OCI-LY3 (cell line): ENCODE data around the gene ADGRV1.

ENCODE experiments used
- H2AFZ ChIP-seq: fragments of 200-600, 300-600 bp; shearing (Covaris generic); 2 replicates; pipeline ENCODE4 v1.6.0; 2014; ENCODE audit warnings: antibody characterized with exemption, low read depth, low read length
- H3K27ac ChIP-seq: fragments of 200-600, 300-600 bp; sonication (generic); 2 replicates; pipeline ENCODE4 v1.5.1; 2014; ENCODE audit warnings: mild to moderate bottlenecking, low read length, moderate library complexity, mixed read lengths
- H3K27me3 ChIP-seq: fragments of 200-600, 300-600 bp; sonication (generic); 2 replicates; pipeline ENCODE4 v1.6.1; 2014; ENCODE audit warnings: low read depth, low read length, mixed read lengths
- H3K36me3 ChIP-seq: fragments of 200-600, 300-600 bp; sonication (generic); replicated peaks from 2 replicates; pipeline ENCODE3; 2014; ENCODE audit warnings: low read depth, low read length, mixed read lengths
- H3K4me1 ChIP-seq: fragments of 300-600, 200-600 bp; sonication (generic); 2 replicates; pipeline ENCODE4 v1.6.1; 2014; ENCODE audit warnings: low read length, mixed read lengths
- H3K4me2 ChIP-seq: fragments of 200-600, 300-600 bp; sonication (generic); 2 replicates; pipeline ENCODE4 v1.6.1; 2014; ENCODE audit warnings: low read length, mixed read lengths
- H3K4me3 ChIP-seq: fragments of 300-600, 200-600 bp; sonication (generic); 2 replicates; pipeline ENCODE4 v1.5.1; 2014; ENCODE audit warnings: antibody characterized with exemption, mild to moderate bottlenecking, low read length, moderate library complexity
- H3K79me2 ChIP-seq: fragments of 300-600, 200-600 bp; shearing (Covaris generic); 2 replicates; pipeline ENCODE4 v1.6.1; 2014; ENCODE audit warnings: mild to moderate bottlenecking, low read length, mixed read lengths
- H3K9ac ChIP-seq: fragments of 300-600, 200-600 bp; shearing (Covaris generic); 2 replicates; pipeline ENCODE4 v1.6.0; 2014; ENCODE audit warnings: mild to moderate bottlenecking, low read length, moderate library complexity
- H3K9me3 ChIP-seq: fragments of 200-600, 300-600 bp; shearing (Covaris generic); 2 replicates; pipeline ENCODE4 v1.6.1; 2014; ENCODE audit warnings: low read length, mixed read lengths; ENCODE audit not compliant: insufficient read depth
- H4K20me1 ChIP-seq: fragments of 200-600, 300-600 bp; sonication (generic); 2 replicates; pipeline ENCODE4 v1.6.1; 2016; ENCODE audit warnings: low read length, mixed read lengths; ENCODE audit not compliant: insufficient read depth
- CTCF ChIP-seq: fragments of 200-600, 300-600 bp; sonication (generic); IDR thresholded peaks from 2 replicates; pipeline ENCODE4 v1.5.1; 2014; ENCODE audit warnings: antibody characterized with exemption, low read length, low read depth
- EZH2phosphoT487 ChIP-seq: fragments of 200-600 bp; shearing (Covaris generic); IDR thresholded peaks from 2 replicates; pipeline ENCODE4 v1.6.1; 2018; ENCODE audit warnings: antibody characterized with exemption, mixed run types, low read depth

ADGRV1 gene

DNA sequence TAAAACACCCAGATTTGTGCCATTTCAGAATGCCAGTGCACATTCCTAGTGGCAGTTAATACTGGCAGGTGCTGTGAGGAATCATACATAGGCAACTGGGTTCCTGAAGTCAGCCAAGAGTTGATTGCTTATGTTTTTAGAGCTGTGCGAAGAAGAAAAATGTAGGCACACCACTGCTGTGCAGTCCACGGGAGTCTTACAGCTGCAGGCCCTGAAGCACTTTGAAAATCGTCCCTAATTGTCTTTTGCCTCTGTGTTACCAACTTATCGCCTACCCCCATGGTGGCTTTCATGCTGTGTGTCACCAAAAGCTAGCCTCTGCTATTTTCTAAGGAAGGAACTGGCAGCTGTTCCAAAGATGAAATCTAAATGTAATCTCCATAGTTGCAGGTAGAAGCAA, 560.6 kb downstream of the ADGRV1 start:
- Histone ChIP-seq H3K4me2 (no peak overlapping the region), H3K36me3 (no peaks in the 10 kb centered on the region), H3K9ac (no peak overlapping the region), H3K4me1 (no peaks in the 10 kb centered on the region), H3K9me3 (no peaks in the 10 kb centered on the region), H3K79me2 (no peaks in the 10 kb centered on the region), H3K27ac (no peak overlapping the region), H2AFZ (no peak overlapping the region), H3K4me3 (no peak overlapping the region), H3K27me3 (no peaks in the 10 kb centered on the region), H4K20me1 (no peaks in the 10 kb centered on the region)
- TF ChIP-seq CTCF (no peak), EZH2phosphoT487 (no peak)

DNA sequence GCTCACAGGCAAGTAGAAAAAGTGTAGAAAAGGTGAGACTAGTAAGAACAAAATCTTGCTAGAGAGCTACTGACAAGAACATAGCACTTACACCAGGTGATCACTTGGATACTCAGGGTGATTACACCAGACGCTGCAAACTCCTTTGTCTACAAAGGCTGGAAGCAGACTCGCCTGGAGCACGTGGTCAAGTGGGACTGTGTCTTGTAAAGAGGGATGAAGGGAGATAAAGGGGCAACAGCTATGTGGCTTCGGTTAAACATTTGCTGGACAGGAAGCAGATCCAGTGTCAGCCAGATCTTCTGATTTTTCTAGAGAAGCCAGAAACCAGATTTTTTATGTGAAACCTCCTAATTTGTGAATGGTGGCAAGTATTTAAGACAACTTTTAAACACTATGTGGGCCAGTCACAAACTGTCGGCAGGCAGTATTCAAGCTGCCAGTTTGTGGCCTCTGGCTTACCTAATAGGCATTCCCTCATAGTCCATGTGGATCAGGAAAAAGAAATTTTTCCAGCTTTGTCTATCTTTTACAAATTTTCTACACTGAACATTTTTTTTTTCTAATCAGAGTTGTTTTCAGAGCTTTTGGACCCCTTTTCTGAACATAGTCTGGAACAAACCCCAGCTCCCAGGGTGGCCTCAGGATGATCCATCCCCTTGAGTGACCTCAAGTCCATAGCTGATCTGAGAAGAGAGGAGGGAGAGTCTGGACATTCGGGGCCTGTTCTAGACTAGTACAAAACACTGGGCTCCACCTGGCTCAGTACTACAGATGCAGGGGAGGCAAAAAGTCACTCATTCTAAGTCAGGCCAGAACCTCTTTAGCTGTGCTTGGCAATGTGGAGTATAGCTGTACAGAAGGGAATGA, 561.6 kb downstream of the ADGRV1 start:
- H3K9ac ChIP-seq: no peak overlapping the region
- no peak overlapping the region for H2AFZ ChIP-seq
- no peaks in the 10 kb centered on the region for H3K9me3 ChIP-seq
- no peaks in the 10 kb centered on the region for H3K4me1 ChIP-seq
- no peaks in the 10 kb centered on the region for H3K79me2 ChIP-seq
- no peak overlapping the region for H3K4me3 ChIP-seq
- no peaks in the 10 kb centered on the region for H4K20me1 ChIP-seq
- no peaks in the 10 kb centered on the region for H3K27me3 ChIP-seq
- H3K36me3 ChIP-seq: no peaks in the 10 kb centered on the region
- no peak overlapping the region for H3K4me2 ChIP-seq
- TF ChIP-seq CTCF (no peak), EZH2phosphoT487 (no peak)
- H3K27ac ChIP-seq: no peak overlapping the region

GRCh38 chr5:91121347-91121993, 562.9 kb downstream of the ADGRV1 start:
- no peak overlapping the region for H3K27ac ChIP-seq
- TF ChIP-seq CTCF (no peak), EZH2phosphoT487 (no peak)
- H3K36me3 ChIP-seq: no peaks in the 10 kb centered on the region
- H3K9ac ChIP-seq: no peak overlapping the region
- no peaks in the 10 kb centered on the region for H3K4me1 ChIP-seq
- H3K4me2 ChIP-seq: no peak overlapping the region
- H3K4me3 ChIP-seq: no peak overlapping the region
- no peaks in the 10 kb centered on the region for H3K27me3 ChIP-seq
- H3K79me2 ChIP-seq: no peaks in the 10 kb centered on the region
- H4K20me1 ChIP-seq: no peaks in the 10 kb centered on the region
- no peaks in the 10 kb centered on the region for H3K9me3 ChIP-seq
- H2AFZ ChIP-seq: no peak overlapping the region

DNA sequence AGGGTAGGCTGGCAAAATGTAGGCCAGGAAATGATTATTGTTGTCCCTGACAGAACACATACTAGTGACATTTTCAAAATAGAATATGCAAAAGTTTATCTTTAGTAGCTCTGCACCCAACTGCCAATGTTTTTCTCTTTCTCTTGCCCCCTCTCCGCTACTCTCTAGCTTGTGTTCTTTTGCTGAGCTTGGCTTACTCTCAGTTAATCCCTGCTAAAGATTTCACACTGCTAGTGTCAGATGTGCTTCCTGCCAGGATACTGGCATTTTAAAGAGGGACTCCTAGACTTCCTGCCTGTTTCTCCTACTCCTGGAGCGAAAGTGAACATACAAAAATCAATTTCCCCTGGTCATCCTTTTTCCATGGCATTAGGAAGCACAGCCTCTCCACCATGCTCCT, 564.1 kb downstream of the ADGRV1 start:
- H3K79me2 ChIP-seq: no peaks in the 10 kb centered on the region
- H2AFZ ChIP-seq: no peak overlapping the region
- no peak for TF ChIP-seq CTCF
- no peak overlapping the region for H3K27ac ChIP-seq
- H4K20me1 ChIP-seq: no peaks in the 10 kb centered on the region
- no peaks in the 10 kb centered on the region for H3K4me1 ChIP-seq
- no peak overlapping the region for H3K4me2 ChIP-seq
- no peaks in the 10 kb centered on the region for H3K9me3 ChIP-seq
- no peak overlapping the region for H3K9ac ChIP-seq
- H3K36me3 ChIP-seq: no peaks in the 10 kb centered on the region
- H3K4me3 ChIP-seq: no peak overlapping the region
- no peaks in the 10 kb centered on the region for H3K27me3 ChIP-seq
